Embryonic facial prominence (tissue), 1 donor: Measurements from ENCODE around the gene INO80E.
"Not testable (repeated sequence)": the region's sequence is repeated elsewhere in the genome, so short reads cannot be mapped to it uniquely, and the experiment has no call there.

Source experiments
- DNase-seq: peaks from one replicate; pipeline ENCODE4 v3.0.0-alpha.2; 2016; ENCODE audit errors: extremely low spot score

INO80E gene

GRCh38 chr16:29995911-29996765 lies at the start of gene INO80E:
TSS of gene INO80E (plus strand) at chr16:29996241. CDS start at chr16:29996311, 70 bp downstream.
- peak; percentile 91 for DNase-seq

- DNase-seq, result no peak
These were observed 48.1 kb upstream of the INO80E start for GRCh38 chr16:29947897-29948296.

- no peak for DNase-seq
These were observed 45.1 kb upstream of the INO80E start for GRCh38 chr16:29950806-29951461.

GRCh38 chr16:29951625-29952365 lies 44.2 kb upstream of the INO80E start:
- no peak for DNase-seq

- DNase-seq, result no peak
These were observed 37.3 kb upstream of the INO80E start for GRCh38 chr16:29958756-29959155.

- DNase-seq, result no peak
These were observed 36.7 kb upstream of the INO80E start for GRCh38 chr16:29959293-29959692.

- not testable (repeated sequence) for DNase-seq
These were observed 36.2 kb upstream of the INO80E start for GRCh38 chr16:29959821-29960220.

GRCh38 chr16:29961127-29961478 lies 34.9 kb upstream of the INO80E start:
- DNase-seq, result no peak

GRCh38 chr16:29961479-29962343 lies 34.3 kb upstream of the INO80E start, which contains the start of gene TMEM219:
TSS of gene TMEM219 (plus strand) at chr16:29962079. CDS start at chr16:29963144, 1,065 bp downstream.
- peak; percentile 67 for DNase-seq

GRCh38 chr16:29962344-29962994 lies 33.6 kb upstream of the INO80E start:
- DNase-seq, result no peak

GRCh38 chr16:29963021-29963743 lies 32.9 kb upstream of the INO80E start:
- DNase-seq, result no peak

- DNase-seq, result no peak
These were observed 27.8 kb upstream of the INO80E start for GRCh38 chr16:29968205-29968604.

- DNase-seq, result no peak
These were observed 24.7 kb upstream of the INO80E start for GRCh38 chr16:29971304-29971703.

GRCh38 chr16:29972500-29972899 lies 23.5 kb upstream of the INO80E start:
- DNase-seq, result no peak

GRCh38 chr16:29972992-29973383 lies 23.1 kb upstream of the INO80E start:
- DNase-seq, result no peak

- DNase-seq, result peak; percentile 97
These were observed 22.4 kb upstream of the INO80E start, which contains the start of gene TAOK2 for GRCh38 chr16:29973384-29974246. TSS of gene TAOK2 (plus strand) at chr16:29973868. CDS start at chr16:29977773, 3,905 bp downstream.

GRCh38 chr16:29974291-29975133 lies 21.5 kb upstream of the INO80E start:
- no peak for DNase-seq

- DNase-seq, result no peak
These were observed 20.9 kb upstream of the INO80E start for GRCh38 chr16:29975134-29975538.
